GM12872 (cell line): ENCODE measurements around the gene ITPR3.
A peak's percentile ranks its signal among the peaks of the same experiment; 100 is the strongest.

Experiments used
- TF ChIP-seq, protein P1 (sequence below): IDR thresholded peaks from 3 replicates; pipeline ENCODE4 v1.5.1; 2011; ENCODE audit warnings: low read depth, mild to moderate bottlenecking, low read length, moderate library complexity; ENCODE audit not compliant: insufficient read depth

ITPR3 gene

DNA sequence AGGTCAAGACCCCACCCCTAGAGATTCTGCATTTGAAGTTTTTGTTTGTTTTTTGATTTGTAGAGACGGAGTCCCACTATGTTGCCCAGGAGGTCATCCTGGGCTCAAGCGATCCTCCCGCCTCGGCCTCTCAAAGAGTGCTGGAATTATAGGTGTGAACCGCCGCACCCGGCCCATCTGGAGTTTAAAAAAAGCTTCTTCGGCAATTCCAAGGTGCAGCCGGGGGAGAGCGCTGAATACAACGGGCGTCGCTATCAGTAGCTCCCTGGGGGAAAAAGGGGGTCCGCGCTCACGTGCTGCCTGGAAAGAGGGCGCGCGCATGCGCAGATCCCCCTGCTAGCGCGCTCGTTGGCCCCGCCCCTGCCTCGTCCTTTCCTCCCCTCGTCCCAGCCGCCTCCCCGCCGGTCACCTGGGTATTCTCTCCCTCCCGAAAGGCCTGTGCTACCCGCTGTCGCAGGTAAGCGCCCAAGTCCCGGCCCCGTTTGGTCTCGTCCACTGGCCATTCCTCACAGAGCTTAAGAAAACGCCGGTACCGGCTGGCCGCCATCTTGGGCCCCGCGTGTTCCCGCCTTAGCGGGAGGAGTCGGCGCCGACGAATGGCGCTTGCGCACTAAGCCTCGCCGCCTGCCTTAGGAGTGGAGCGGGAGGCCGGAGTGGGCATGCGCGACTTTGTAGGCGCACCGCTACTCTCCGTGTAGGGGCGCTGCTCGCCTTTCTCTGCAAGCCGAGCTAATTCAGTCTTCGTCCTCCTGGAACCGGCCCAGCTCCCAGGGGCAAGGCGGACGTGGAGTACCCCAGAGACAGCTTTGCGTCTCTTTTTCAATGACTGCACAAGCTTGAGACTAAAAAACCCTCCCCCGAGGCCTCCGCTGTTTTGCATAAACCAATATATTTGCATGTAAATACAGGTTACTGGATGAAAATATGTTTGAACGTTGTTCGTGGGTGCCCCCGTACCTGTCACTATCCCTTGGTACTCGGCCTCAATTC, 90.3 kb downstream of the ITPR3 start, which contains the start of gene UQCC2:
TSS of gene UQCC2 (minus strand) at position 561 of the 990 bp plus-strand sequence. CDS start at position 547, 14 bp downstream.
- TF ChIP-seq, protein P1, sequence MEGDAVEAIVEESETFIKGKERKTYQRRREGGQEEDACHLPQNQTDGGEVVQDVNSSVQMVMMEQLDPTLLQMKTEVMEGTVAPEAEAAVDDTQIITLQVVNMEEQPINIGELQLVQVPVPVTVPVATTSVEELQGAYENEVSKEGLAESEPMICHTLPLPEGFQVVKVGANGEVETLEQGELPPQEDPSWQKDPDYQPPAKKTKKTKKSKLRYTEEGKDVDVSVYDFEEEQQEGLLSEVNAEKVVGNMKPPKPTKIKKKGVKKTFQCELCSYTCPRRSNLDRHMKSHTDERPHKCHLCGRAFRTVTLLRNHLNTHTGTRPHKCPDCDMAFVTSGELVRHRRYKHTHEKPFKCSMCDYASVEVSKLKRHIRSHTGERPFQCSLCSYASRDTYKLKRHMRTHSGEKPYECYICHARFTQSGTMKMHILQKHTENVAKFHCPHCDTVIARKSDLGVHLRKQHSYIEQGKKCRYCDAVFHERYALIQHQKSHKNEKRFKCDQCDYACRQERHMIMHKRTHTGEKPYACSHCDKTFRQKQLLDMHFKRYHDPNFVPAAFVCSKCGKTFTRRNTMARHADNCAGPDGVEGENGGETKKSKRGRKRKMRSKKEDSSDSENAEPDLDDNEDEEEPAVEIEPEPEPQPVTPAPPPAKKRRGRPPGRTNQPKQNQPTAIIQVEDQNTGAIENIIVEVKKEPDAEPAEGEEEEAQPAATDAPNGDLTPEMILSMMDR, result peak; percentile 61

DNA sequence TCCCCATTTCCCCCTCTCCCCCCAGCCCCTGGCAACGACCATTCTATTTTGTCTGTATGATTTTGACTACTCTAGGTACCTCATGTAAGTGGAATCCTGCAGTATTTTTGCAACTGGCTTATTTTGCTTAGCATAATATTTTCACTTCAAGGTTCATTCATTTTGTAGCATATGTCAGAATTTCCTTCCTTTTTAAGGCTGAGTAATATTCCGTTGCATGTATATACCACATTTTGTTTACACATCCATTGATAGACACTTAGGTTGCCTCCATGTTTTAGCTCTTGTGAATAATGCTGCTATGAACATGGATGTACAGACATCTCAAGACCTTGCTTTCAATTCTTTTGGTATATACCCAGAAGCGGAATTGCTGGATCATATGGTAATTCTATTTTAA, 91.8 kb downstream of the ITPR3 start:
- TF ChIP-seq, protein P1, result no peak

DNA sequence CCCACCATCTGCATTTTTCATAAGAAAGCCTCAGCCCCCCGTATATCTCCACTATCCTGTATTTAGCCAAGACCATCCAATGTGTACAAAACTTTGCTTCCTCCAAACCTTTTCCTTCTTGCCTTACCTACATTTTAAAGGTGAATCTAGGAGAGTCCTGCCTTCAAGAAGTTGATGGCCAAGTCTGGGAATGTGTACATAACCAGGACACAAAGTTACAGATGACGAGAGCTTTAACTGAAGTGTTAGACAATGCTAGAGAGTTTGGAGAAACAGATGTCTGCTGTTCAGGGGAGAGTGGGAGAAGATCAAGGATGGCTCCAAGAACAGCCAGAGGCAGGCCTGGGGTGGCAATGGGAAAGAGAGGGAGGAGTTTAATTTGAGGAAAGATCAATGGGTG, 92.7 kb downstream of the ITPR3 start:
- TF ChIP-seq, protein P1, result no peak

DNA sequence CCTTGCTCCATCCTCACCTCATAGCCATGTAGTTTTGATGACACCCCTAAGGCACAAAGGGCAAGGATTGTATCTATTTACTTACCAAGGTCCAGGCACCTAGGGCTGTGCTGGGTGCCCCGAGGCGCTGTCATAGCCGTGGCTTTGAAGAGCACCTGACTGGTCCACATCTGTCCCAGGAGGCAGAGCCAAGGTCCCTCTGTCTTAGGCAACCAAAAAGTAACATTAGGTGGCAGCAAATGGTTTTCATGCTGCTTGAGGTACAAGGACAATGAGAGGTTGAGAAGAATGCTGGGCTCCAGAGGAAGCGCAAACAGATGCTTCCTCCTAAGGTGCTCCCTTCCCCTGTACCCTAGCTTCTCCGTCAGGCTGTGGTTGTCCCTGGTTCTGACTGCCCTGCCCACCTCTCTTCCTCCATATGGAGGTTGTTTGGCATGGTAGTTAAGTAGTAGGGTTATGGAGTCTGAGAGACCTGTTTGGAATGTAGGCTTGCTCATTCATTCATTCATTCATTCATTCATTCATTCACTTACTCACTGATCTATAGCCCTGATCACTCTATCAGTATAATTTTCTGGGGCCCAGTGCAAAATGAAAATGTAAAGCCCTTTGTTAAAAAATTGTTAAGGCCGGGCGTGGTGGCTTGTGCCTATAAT, 93.4 kb downstream of the ITPR3 start:
- TF ChIP-seq, protein P1, result no peak

DNA sequence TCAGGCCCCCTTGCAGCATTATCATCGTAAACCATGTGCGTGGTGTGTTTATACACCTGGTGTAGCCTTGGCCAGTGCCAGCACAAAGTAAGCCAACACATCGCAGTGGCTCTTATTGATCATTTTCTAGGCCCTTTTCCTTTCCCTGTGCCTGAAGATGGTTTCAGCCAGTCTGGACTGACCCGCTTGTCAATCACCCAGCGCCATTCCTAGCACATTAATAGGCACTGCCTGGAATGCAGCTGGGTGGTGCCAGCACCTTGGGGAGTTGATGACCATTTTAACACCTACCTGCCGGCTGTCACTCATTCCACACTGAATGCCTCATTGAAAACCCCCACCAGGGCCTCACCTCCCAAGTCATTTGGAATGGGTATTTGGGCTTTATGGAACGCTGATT, 95.3 kb downstream of the ITPR3 start:
- TF ChIP-seq, protein P1, result no peak

DNA sequence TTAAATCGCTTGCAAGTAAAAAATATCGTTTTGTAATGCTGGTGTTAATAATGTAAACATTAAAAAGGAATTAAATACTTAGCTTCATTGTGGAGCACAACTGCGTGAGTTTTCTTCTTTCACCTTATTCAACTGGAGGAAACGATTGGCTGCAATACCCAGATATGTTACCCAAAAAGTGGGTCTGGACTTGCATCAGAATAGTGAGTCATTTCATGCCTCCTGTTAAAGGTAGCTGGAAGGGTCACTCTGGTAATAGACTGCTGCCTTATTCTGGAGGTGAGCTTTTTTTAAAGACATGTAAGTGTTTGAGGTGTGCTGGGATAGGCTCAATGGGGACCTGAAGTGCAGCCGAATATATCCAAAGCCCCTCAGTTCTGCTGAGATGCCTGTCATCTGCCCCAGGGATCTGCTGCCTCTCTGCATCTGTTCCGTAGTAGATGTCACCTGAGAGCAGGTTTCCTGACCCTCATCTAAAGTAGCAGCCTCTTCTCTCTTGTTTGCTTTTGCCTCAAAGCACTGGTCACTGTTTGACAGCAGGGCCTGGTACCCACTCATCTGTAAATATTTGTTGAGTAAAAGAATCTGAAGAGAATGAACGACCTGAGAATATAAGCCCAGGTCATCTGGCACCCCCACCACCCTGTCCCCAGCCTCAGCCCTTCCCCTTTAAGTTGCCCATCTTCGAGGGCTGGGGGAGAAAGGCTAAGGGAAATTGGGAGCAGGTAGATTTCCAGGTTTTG, 95.9 kb downstream of the ITPR3 start:
- TF ChIP-seq, protein P1, result no peak
